T-helper 9 cell (primary cell): ENCODE measurements around the gene PTPRT.

Experiments used
- DNase-seq: peaks from one replicate; pipeline ENCODE4 v3.0.0-alpha.2; 2020

The PTPRT gene

DNA sequence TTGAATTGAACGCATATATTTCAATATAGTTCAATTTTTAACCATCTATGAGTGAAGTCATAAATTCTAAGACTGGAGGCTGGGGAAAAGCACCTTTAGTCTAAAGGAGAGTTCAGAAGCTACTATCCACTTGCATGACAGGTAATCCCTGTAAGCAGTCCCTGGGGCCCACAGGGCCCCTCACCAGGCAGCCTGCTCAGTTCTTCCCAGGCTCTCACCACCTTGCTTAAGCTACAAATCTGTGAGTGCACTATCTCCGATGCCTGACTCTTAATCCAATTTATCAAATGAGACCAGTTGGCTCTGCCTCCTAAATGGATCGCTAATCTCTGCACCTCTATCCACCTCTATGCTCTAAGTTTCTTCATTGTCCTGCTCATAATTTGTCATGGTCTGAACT lies 413.8 kb downstream of the PTPRT start:
- DNase-seq: no peak

DNA sequence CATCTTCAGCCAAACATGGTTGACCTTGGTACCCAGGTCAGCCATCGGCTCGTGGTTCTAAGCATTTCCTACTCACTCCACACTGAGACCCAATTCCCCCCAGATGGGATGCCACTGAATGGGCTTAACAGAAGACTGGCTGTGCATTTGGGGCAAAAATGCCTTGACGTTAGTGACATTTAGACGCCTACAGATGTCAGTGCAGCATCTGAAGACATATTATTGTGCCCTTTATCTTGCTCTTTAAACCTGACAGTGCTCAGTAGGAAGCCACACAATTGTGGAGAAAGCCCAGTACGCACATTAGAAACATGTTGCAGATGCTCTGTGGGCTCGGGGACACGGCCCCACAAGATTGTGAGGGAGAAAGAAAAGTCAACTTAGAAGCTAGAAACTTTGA lies 414.7 kb downstream of the PTPRT start:
- no peak for DNase-seq

DNA sequence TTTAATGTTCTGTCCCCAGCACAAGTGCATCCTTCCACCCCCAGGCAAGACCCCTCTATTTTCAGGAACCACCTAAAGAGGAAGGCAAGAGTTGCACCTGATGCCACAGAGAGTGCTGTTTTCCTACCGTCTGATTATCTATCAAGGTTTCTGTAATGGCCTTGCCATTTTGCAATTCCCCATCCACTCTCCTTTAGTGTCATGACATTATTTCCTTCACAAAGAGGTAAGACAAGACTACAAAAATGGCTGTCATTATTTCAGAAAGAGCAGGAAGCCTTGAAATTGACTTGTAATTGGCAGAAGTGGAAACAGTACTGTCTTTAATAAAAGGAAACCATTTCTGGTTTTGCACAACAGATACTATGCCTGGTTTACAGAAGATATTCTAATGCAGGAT lies 426.7 kb downstream of the PTPRT start:
- no peak for DNase-seq

DNA sequence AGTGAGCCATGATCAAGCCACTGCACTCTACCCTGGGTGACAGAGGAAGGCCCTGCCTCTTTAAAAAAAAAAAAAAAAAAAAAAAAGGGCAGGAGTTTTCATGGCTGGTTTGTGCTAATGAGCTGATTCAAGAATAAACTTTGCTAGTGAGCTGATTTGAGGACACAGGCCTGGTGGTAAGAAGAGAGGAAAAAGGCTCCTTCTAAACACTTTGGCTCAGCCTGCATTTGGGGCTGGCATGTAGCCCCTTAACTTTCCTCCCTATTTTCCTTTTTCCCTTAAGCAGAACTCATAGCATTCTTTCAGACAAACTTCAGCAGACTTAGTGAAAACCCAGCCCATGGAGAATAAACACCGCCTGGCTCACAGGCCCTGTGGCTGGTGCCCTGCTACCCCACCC lies 432.7 kb downstream of the PTPRT start:
- DNase-seq: no peak

DNA sequence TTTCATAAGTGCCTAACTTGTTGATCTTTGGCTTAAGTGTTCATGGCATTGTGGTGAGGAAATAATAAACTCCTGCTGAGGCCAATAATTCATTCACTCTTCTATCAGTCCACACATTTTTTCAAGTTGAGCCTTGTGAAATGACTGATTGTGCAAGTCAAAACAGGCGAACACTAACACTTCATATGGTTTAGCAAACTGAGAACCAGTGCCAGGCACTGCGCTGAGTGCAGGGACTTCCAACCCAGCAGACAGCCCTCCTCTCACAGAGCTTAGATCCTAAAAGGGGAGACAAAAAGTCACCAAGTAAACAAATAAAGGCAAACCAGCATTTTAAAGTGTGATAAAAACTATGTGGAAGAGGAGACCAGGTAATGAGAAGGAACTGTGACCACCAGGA lies 435.0 kb downstream of the PTPRT start:
- DNase-seq: no peak

DNA sequence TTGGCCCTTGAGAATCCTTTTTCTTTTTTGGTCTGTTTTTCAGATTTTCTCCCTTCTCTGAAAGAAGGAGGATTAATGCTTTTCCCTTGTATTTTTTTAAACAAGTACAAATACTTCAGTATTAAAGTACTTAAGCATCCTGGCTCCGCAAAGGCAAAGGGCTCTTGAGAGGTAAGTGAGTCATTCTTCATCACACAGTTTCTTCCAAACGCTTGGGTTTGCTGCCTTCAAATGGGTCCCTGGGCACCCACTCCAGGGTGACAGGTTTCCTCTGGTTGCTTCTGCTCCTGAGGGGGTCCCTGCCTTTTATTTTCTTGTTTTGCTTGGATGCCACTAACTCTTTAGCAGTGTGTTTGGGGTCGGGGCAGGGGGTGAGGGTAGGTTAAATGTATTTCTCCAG lies 437.1 kb downstream of the PTPRT start:
- DNase-seq: no peak

DNA sequence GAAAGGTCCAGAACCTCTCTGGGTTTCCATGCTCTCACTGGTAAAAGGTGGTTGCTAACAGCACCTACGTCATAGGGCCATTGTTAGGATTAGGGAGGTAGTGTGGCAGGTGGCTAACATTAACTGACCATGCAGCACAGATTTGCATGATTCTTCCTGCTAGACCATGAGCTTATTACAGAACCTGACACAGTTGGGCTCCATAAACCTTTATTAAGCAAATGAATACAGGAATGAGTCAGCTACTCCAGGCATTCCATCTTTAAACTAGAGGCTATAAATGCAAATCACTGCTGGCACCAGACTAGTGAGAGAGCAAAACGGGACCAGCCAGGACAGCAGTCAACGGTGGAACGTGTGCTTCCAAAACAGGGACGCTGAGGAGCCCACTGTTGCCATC lies 440.1 kb downstream of the PTPRT start:
- no peak for DNase-seq

DNA sequence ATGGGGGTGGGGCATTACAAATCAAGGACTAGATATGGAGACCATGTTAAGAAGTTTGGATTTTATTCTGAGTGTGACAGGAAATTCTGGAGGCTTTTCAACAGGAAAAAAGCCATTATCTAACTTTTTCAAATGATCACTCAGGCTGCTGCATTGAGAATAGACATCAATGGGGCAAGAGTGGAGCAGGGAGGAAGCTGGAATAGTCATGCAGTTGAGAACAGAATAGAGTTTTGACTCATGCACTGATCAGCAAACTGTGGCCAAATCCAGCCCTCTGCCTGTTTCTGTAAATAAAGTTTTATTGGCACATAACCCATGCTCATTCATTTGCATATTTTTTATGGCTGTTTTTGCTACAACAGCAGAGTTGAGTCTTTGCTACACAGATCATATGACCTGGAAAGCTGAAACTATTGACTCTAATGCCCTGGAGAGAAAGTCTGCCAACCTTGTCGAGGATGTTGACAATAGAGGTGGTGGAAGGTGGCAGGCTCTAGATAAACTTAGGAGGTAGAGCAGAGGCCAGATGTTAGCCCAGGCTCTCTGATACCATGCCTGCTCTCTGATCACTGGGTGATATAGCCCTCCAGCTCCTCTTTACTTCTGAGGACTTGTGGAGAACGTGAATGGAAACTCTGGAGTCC lies 441.8 kb downstream of the PTPRT start:
- DNase-seq: no peak

DNA sequence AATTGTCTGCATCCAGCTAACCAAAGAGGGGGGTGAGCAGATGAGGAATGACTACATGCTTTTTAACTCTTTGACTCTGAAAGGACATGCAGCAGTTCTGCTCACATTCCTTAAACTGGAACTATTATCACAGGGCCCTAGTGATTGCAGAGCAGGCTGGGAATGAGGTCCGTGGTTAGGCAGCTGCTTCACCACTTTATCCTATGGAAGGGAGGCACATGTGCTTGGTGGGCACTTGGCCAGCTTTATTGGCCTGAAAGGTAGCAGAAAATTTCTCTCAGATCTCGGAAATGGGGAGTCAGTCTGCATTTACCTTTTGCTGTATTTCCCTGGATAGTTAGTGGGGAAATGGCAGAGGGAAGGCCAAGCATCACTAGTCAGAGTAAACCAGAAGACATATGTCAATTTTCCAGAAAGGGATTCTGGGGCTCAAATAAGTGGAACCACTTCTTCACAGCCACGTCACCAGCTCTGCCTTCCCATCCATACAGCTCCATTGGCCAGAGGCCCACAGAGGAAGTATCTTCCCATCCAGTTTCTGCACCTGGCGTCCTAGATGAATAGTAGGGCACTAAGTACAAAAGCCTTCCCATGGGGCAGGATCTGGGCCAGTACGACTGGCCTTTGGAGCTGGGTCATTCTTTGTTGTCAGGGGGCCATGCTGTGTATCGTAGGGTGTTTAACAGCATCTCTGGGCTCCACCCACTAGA lies 444.8 kb downstream of the PTPRT start:
- DNase-seq: no peak

DNA sequence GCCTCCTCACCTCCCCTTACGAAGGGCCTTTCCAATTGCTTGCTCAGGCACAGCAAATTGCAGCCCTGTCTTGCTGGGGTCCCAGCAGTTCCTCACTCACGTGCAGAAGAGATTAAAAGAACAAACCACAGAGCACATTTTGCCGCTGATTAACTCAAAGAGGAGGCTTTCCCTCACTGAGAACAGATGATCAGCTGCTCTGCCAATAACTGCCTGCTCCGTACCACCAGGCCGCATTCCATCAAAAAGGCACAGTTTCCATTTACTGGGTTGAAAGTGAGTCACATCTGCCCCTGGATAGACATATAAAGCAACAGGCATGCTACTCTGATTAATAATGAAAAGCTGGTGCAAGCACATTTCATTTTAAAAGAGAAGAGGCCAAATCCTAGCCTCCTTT lies 446.8 kb downstream of the PTPRT start:
- DNase-seq: no peak

DNA sequence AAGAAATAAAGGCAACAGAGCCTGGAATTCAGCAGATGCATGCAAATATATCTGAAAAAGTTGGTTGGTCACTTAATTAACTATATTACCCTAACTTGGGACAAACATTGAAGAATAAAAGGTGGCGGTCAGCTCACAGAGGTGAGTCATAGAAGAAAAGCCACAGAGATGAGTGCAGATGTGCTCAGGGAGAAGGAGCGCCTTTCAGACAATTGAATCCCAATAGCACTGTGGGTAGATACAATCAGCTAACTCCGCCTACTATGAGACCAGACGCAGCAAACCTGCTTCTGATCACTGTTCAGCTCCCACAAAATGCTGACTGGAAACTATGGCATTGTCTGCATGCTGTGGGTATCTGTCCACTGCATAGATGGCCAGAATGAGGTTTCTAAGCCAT lies 447.8 kb downstream of the PTPRT start:
- DNase-seq: no peak

DNA sequence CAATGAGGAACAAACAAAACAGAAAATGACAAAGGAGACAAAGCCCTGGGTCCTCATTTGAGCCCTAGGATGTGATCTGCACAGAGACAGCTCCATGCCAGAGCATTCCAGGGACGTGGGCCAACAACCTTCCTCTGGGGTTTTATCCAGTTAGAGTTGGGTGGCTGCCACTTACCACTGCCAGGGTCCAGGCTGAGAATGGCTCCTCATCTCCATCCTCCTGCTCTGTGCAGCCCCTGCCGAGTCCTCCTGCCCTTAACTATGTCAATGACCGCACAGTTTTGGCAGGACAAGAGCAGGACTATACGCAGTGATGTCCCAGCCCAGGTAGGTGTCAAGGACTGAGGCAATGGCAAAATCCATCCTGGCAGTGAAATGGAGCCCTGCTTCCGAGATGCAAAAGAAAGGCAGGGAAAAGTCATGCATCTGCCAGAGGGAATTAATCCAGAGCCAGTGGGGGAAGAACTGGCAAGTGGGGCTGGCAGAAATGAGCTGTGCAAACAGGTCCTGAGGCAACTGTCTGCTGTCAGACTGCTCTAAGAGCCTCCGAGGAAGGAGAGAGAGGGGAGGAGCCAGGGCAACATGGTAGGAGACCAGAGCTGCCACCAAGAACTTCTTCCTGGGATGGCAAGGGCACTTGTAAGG lies 449.4 kb downstream of the PTPRT start:
- no peak for DNase-seq

DNA sequence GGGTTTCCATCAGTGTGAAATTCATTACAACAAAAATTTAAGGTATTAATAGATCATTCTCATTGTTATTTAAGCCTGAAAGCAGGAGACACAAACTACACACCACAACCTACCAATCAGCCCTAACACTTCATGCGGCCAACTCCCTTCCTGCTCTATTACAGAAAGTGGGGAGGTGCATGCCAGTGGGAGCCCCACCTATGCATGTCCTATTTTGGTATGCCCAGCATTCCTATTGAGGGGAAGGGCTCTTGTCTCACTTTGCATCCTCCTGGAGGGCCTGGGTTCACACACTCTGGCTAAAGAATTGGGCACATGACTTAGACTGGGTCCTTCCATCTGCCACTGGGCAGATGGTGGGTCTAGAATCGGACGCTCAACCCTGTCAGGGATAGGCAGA lies 450.0 kb downstream of the PTPRT start:
- DNase-seq: no peak

DNA sequence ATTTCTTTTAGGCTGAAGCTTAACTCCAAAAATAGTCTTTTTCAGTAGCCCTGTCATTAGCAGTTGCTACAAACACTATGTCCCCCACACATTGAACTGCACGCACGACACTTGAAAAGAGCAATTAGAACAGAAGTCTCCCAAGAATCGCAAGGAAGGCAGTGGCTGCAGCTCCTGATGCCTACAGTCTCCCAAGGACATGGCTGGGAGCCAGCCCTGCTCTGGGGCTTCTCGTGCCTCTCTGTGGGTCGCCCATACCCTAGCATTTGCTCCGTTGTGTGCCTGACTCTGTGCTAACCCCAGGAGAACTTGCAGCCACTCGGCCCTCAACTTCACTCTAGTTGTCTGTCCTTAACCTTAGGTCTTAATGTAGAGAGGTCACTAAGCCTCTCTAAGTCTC lies 454.2 kb downstream of the PTPRT start:
- no peak for DNase-seq

DNA sequence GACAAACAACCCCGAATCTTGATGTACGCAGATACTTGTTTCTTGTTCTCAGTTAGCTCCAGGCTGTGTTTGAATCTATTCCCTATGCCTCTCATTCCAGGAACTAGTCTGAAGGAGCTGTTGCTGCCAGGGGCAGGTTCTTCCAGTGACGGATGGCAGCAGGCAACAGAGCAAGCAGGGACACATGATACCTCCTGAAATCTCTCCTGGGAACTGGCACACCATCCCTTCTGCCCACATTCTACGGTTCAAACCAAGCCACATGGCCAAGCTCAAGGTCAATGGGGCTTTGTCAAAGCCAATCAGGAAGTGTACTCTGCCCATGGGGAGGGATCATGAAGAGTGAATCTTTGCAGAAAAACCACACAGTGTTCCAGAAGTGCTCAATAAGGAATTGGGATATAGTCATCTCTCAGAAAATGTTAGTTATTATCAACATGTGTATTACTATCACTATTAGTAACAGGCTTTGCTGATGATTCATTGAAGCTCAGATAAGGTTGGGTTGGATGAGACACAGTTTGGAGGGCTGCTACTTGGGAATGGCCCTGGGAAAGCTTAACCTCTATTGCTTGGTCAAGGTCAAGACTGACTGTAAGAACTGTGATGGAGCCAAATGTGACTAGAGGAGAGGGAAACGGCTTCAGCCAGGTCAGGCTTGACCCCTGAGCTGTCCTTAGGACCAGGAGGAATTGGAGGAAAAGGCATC lies 454.9 kb downstream of the PTPRT start:
- DNase-seq: no peak

DNA sequence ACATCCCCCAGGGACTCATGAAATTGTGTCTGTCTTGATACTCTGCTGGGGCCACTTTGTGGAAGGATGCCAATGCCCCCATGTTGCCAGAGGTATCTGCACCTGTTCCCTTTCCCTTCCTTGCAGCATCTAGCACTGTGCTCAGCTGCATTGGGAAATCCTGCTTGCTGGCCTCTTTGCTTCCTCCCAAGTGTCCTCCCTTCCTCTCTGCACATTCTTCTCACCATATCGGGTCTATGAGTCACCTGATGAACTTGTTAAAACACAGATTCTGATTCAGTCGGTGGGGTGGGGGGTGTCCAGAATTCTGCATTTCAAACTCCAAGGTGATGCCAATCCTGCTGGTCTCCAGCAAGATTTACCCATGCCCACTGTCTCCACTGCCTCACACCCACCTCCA lies 467.8 kb downstream of the PTPRT start:
- no peak for DNase-seq

DNA sequence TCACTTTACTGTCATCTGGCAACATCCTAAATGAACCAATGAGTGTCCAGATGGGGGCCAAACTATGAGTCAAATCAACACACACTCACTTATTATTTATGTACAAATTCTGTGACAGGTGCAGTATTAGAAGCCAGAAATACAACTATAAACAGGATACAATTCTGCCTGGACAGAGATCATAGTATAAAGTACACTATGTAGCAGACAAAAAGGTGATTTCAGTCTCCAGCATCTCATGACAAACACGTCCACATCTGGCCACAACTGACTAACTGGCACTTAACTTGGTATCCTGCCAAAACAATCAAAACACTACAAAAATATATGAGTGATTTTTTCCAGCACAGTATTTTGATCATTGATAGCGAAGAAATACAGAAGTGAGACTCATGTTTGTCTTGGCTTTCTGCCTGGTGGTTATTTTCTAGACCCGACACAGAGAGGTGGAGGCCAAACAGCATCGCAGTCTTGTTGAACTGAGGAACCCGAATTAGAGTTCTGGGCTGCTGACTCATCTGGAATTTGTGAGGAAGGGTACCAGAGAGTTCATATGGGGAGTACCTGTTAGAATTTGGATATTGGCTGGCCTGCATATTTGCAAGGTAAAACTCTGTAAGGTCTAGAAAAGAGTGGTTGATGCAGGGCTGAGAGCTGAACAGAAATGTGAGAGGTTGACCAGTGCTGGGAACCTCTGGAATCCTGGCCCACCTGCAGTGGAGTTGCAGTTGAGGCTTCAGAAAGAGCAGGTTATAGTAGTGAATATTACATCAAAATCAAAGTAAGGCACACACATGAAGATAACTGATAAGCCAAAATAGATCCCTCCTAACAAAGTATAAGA lies 475.2 kb downstream of the PTPRT start:
- no peak for DNase-seq

DNA sequence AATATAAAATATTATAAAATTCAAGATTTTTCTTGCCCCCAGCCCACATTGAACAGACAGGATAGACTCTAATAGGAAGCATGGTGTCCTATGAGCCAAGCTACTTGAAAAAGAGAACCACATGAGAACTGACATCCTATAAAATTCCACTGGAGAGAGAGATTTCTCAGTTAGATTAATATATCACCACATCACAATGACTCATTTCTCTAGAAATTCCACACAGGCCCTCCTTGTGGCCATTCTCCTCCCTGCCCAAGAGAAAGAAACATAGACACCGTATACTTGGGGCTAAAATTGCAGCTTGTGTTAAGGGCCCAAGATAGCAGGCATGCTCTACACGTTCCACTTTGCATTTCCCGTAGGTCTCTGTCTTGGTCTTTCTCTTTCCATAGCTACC lies 481.4 kb downstream of the PTPRT start:
- DNase-seq: no peak

DNA sequence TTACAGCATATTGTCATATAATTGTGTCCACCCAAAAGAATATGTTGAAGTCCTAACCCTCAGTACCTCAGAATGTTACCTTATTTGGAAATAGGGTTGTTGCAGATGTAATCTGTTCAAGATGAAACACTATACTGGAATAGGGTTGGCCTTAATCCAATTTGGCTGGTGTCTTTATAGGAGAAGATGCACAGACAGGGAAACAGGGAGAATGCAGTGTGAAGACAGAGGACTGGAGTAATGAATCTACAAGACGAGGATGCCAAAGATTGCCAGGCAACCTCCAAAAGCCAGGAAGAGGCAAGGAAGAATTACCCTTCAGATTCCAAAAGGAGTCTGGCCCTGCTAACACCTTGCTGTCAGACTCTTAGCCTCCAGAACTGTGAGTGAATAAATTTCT lies 482.9 kb downstream of the PTPRT start:
- no peak for DNase-seq

DNA sequence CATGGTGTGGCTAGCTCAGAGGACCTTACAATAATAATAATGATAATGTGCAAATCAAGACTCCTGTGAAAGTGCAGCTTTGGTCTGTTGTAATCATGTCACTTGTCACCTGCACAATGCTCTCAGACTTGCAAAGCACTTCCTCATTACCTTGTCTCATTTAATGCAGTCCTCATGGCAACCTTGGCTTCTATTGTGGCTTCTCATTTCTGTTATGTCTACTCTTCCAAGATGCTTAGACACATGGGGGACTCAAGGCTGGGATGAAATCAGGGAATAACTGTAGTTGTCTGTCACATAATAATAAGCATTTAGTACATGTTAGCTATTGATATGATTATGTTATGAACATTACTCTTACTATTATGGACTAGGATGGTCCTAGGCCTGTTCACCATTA lies 484.2 kb downstream of the PTPRT start:
- no peak for DNase-seq

DNA sequence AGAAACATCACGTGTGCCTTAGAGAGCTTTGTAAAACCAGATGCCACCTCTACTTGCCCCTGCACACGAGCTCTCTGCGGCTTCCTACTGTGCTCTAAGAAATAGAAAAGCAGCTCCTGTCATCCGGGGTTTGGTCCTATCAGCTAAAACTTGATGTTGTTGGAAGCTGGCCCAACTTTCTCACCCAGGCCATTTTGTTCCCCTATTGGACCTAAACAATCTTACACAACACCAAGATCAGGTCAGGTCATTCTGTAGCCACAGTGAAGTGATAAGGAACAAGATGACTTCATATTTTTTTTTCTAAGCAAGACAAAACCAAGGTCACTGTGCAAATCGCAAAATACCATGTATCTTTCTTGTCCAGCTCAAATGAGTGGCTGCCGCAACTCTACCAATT lies 486.0 kb downstream of the PTPRT start:
- DNase-seq: no peak

DNA sequence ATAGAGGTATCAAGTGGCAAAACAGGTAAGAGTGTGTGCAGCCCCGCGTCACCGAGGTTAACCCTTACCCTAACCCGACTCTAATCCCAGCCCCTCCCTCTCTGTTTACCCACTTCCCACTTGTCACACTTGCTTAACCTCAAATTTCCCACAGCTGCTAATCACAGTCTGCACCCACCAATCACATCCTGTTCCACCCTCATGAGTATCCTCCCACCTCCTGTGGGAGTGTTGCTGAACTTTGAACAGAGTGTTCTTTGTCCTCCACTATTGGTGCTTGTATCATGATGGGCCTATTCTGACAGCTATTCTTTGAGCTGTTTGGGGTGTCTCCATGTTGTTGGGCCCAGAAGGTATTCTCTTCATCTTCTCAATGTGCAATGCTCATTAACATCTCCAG lies 487.8 kb downstream of the PTPRT start:
- DNase-seq: no peak

DNA sequence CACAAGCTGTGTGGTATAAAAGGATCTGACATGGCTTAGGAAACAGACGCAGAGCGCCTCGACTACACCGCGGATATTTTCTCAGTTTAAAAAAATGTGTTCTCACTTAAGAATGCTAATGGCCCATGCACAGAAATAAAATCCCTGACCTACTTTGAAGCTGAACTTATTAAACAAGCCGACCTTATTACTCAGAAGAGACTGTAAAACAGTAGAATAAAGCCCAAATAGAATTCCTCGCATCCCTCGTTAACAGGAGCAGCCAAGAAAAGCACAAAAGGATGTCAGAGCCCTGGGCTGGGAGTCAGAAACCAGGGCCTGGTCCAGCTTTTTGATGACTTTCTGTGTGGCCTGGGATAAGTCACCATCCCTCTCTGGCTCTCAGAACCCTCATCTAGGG lies 489.3 kb downstream of the PTPRT start:
- no peak for DNase-seq
